Measurements from ENCODE around the gene COLQ.
A peak's percentile ranks its signal among the peaks of the same experiment; 100 is the strongest.

Gene COLQ

DNA sequence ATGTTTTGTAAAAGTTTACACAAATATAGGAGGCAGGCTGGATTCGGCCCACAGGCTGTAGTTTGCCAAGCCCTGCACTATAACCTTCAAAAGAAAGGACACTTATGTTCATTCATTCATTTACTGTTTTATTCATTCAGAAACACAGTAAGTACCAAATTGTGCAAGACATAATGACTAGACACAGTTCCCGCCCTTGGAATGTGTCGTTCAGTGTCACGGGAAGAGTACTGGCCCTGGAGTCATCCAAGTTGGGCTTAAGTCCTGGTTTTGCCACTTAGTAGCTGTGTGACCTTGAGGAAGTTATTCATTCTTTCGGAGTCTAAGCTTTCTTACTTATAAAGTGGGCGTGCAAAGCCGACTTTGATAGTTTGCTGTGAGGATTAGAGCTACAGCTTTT, 22.0 kb downstream of the COLQ start:
- H2BK12ac ChIP-seq (ENCODE audit: low read length) = no peak overlapping the region
- peaks cover 8 to 17% of the 10 kb centered on the region in 2 donors for H3K4me1 ChIP-seq (ENCODE audit: control insufficient read depth in 2 of 2, insufficient read depth in 1 of 2, low read depth in 1 of 2, low read length in 2 of 2)
- H3K9me3 ChIP-seq (replicated peaks in 1 of 2; ENCODE audit: control insufficient read depth in 2 of 2, insufficient read depth in 1 of 2, low read depth in 1 of 2, low read length in 2 of 2) = no peaks in the 10 kb centered on the region
- H3K4me3 ChIP-seq (ENCODE audit: low read length in 2 of 2) = no peak overlapping the region
- no peak overlapping the region for H2BK120ac ChIP-seq (ENCODE audit: low read depth, low read length)
- WGBS, 2 donors (ENCODE audit: extremely low coverage in 2 of 2, insufficient read length in 2 of 2, insufficient replicate concordance in 1 of 2) = no CpG with 5 or more reads among the region's 7 CpGs
- H3K27ac ChIP-seq (replicated peaks; ENCODE audit: low read length) = no peak overlapping the region
- H4K91ac ChIP-seq (ENCODE audit: low read depth, low read length, poor library complexity) = no peak overlapping the region
- no peak overlapping the region for H3K18ac ChIP-seq (ENCODE audit: low read length)
- H2BK5ac ChIP-seq (ENCODE audit: low read length) = no peak overlapping the region
- no peak overlapping the region for H3K4ac ChIP-seq (ENCODE audit: low read length)
- H3K9ac ChIP-seq (ENCODE audit: low read depth, low read length, poor library complexity) = no peak overlapping the region
- H3K36me3 ChIP-seq (replicated peaks in 1 of 2; ENCODE audit: control insufficient read depth in 2 of 2, insufficient read depth in 2 of 2, low read length in 2 of 2) = no peaks in the 10 kb centered on the region
- H2AFZ ChIP-seq (ENCODE audit: low read length) = no peak overlapping the region
- H3K23ac ChIP-seq (ENCODE audit: low read depth, low read length, poor library complexity) = no peak overlapping the region
- no peak for DNase-seq (ENCODE audit: low spot score)
- no peak overlapping the region for H2BK15ac ChIP-seq (ENCODE audit: low read length)
- H2AK5ac ChIP-seq (ENCODE audit: low read depth, low read length) = no peak overlapping the region
- no peak overlapping the region for H3K14ac ChIP-seq (ENCODE audit: low read length)
- H3K27me3 ChIP-seq (ENCODE audit: control insufficient read depth in 3 of 3, insufficient read depth in 3 of 3, low read depth in 1 of 3, low read length in 3 of 3) = no peaks in the 10 kb centered on the region
- no peak overlapping the region for H4K8ac ChIP-seq (ENCODE audit: low read depth, low read length)
- H3K4me2 ChIP-seq (ENCODE audit: insufficient read depth, low read length, poor library complexity, severe bottlenecking) = no peak overlapping the region
- no peaks in the 10 kb centered on the region for H3K79me1 ChIP-seq (ENCODE audit: low read depth, low read length)

DNA sequence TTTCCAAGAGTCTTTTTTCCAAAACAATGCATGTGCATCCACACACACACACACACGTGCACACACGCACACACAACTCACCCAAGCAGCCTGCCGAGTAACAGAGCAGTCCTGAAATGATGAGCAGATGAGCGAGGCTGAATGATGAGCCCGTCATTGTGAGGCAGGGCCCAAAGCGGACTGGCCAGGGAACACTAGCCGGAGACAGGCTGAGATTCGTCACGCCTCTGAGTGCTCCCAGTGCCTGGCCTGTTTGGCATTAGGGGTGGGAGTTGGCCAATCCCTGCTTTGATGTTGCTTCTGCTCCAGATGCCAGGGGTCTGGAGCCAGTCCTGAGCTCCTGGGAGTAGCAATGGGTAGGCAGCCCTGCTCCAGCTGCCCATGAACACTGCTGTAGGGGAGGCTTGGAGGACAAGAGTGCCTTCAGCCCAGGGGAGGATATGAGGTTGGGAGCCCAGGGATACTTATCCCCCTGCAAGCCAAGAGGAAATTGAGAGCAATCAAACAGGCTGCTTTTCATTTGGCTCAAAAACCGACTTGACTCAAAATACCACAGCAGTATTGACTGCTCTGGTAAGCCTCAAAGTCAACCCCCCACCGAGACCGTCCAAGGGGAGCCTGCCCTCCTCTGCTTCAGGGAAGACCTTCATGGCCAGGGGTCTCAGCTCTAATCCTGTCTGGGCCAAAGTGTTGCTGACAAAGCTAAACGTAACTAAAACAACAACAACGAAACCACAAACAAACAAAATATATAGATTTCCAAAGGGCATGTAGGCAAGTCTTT, 22.9 kb downstream of the COLQ start:
- DNase-seq (ENCODE audit: low spot score) = no peak
- Histone ChIP-seq H3K9me3 (replicated peaks in 1 of 2; ENCODE audit: control insufficient read depth in 2 of 2, insufficient read depth in 1 of 2, low read depth in 1 of 2, low read length in 2 of 2) (no peaks in the 10 kb centered on the region), H2BK12ac (ENCODE audit: low read length) (no peak overlapping the region), H4K8ac (ENCODE audit: low read depth, low read length) (no peak overlapping the region), H3K27me3 (ENCODE audit: control insufficient read depth in 3 of 3, insufficient read depth in 3 of 3, low read depth in 1 of 3, low read length in 3 of 3) (no peaks in the 10 kb centered on the region), H3K4ac (ENCODE audit: low read length) (no peak overlapping the region), H3K79me1 (ENCODE audit: low read depth, low read length) (no peaks in the 10 kb centered on the region), H2BK120ac (ENCODE audit: low read depth, low read length) (no peak overlapping the region), H3K4me2 (ENCODE audit: insufficient read depth, low read length, poor library complexity, severe bottlenecking) (no peak overlapping the region), H2BK15ac (ENCODE audit: low read length) (no peak overlapping the region), H3K36me3 (replicated peaks in 1 of 2; ENCODE audit: control insufficient read depth in 2 of 2, insufficient read depth in 2 of 2, low read length in 2 of 2) (no peaks in the 10 kb centered on the region), H3K27ac (replicated peaks; ENCODE audit: low read length) (no peak overlapping the region), H3K14ac (ENCODE audit: low read length) (peak overlapping the region; percentile 9), H2AK5ac (ENCODE audit: low read depth, low read length) (no peak overlapping the region), H3K4me3 (ENCODE audit: low read length in 2 of 2) (no peak overlapping the region), H3K9ac (ENCODE audit: low read depth, low read length, poor library complexity) (peak overlapping the region; percentile 24), H3K4me1 (ENCODE audit: control insufficient read depth in 2 of 2, insufficient read depth in 1 of 2, low read depth in 1 of 2, low read length in 2 of 2) (peaks cover 8 to 17% of the 10 kb centered on the region in 2 donors), H4K91ac (ENCODE audit: low read depth, low read length, poor library complexity) (no peak overlapping the region), H2BK5ac (ENCODE audit: low read length) (no peak overlapping the region), H3K18ac (ENCODE audit: low read length) (peak overlapping the region; percentile 50), H2AFZ (ENCODE audit: low read length) (no peak overlapping the region), H3K23ac (ENCODE audit: low read depth, low read length, poor library complexity) (no peak overlapping the region)
- WGBS, 2 donors (ENCODE audit: extremely low coverage in 2 of 2, insufficient read length in 2 of 2, insufficient replicate concordance in 1 of 2) = no CpG with 5 or more reads among the region's 14 CpGs

DNA sequence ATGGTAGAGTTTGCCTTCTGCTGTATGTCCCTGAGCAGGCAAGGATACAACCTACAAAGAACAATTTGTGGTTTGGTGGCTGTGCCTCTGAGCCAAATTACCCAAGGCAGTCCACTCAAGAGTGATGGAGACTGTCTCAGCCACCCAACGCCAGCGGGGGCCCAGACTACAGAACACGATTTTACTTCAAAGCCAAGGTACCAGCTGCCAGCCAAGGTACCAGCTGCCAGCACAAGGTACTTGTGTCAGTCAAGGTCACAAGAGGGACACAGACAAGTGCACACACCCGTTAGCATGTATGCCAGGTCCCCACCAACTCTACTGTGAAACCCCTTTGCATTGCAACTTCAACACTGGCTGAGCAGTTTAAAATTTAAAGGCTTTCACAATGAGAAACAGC, 23.5 kb downstream of the COLQ start:
- no peak overlapping the region for H4K8ac ChIP-seq (ENCODE audit: low read depth, low read length)
- no peak overlapping the region for H3K9ac ChIP-seq (ENCODE audit: low read depth, low read length, poor library complexity)
- H2BK12ac ChIP-seq (ENCODE audit: low read length) = no peak overlapping the region
- no peak for DNase-seq (ENCODE audit: low spot score)
- H3K27ac ChIP-seq (replicated peaks; ENCODE audit: low read length) = no peak overlapping the region
- H3K4me3 ChIP-seq (ENCODE audit: low read length in 2 of 2) = no peak overlapping the region
- no peak overlapping the region for H2AK5ac ChIP-seq (ENCODE audit: low read depth, low read length)
- no peak overlapping the region for H2AFZ ChIP-seq (ENCODE audit: low read length)
- H3K36me3 ChIP-seq (replicated peaks in 1 of 2; ENCODE audit: control insufficient read depth in 2 of 2, insufficient read depth in 2 of 2, low read length in 2 of 2) = no peaks in the 10 kb centered on the region
- H3K79me1 ChIP-seq (ENCODE audit: low read depth, low read length) = no peaks in the 10 kb centered on the region
- WGBS, 2 donors (ENCODE audit: extremely low coverage in 2 of 2, insufficient read length in 2 of 2, insufficient replicate concordance in 1 of 2) = no CpG with 5 or more reads among the region's 4 CpGs
- H3K27me3 ChIP-seq (ENCODE audit: control insufficient read depth in 3 of 3, insufficient read depth in 3 of 3, low read depth in 1 of 3, low read length in 3 of 3) = no peaks in the 10 kb centered on the region
- H2BK120ac ChIP-seq (ENCODE audit: low read depth, low read length) = no peak overlapping the region
- peak overlapping the region; percentile 3 for H3K18ac ChIP-seq (ENCODE audit: low read length)
- no peak overlapping the region for H3K23ac ChIP-seq (ENCODE audit: low read depth, low read length, poor library complexity)
- no peak overlapping the region for H3K4ac ChIP-seq (ENCODE audit: low read length)
- H3K14ac ChIP-seq (ENCODE audit: low read length) = no peak overlapping the region
- no peak overlapping the region for H2BK5ac ChIP-seq (ENCODE audit: low read length)
- H4K91ac ChIP-seq (ENCODE audit: low read depth, low read length, poor library complexity) = no peak overlapping the region
- no peak overlapping the region for H2BK15ac ChIP-seq (ENCODE audit: low read length)
- peaks cover 11 to 17% of the 10 kb centered on the region in 2 donors for H3K4me1 ChIP-seq (ENCODE audit: control insufficient read depth in 2 of 2, insufficient read depth in 1 of 2, low read depth in 1 of 2, low read length in 2 of 2)
- no peak overlapping the region for H3K4me2 ChIP-seq (ENCODE audit: insufficient read depth, low read length, poor library complexity, severe bottlenecking)
- H3K9me3 ChIP-seq (replicated peaks in 1 of 2; ENCODE audit: control insufficient read depth in 2 of 2, insufficient read depth in 1 of 2, low read depth in 1 of 2, low read length in 2 of 2) = no peaks in the 10 kb centered on the region

DNA sequence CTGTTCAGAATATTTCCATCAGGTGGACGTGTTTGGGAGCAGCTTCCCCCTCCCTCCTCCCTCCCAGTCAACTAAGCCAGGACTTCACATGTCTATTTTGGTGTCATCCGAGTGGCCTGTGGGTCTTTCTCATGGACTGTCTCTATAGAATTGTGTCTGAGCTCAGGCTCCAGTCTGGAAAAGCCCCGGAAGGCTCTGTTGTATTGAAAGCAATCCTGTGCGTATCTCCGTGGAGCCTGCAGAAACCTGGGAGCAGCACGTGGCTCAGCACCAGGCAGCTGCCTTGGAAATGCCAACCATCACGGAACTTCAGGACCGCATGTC, 25.2 kb downstream of the COLQ start:
- DNase-seq (ENCODE audit: low spot score) = no peak
- Histone ChIP-seq H2AK5ac (ENCODE audit: low read depth, low read length) (no peak overlapping the region), H4K91ac (ENCODE audit: low read depth, low read length, poor library complexity) (no peak overlapping the region), H3K4ac (ENCODE audit: low read length) (no peak overlapping the region), H3K18ac (ENCODE audit: low read length) (no peak overlapping the region), H3K4me1 (ENCODE audit: control insufficient read depth in 2 of 2, insufficient read depth in 1 of 2, low read depth in 1 of 2, low read length in 2 of 2) (peaks cover 11 to 17% of the 10 kb centered on the region in 2 donors), H3K9me3 (replicated peaks in 1 of 2; ENCODE audit: control insufficient read depth in 2 of 2, insufficient read depth in 1 of 2, low read depth in 1 of 2, low read length in 2 of 2) (no peaks in the 10 kb centered on the region), H3K27ac (replicated peaks; ENCODE audit: low read length) (no peak overlapping the region), H4K8ac (ENCODE audit: low read depth, low read length) (no peak overlapping the region), H3K79me1 (ENCODE audit: low read depth, low read length) (no peaks in the 10 kb centered on the region), H2AFZ (ENCODE audit: low read length) (peak overlapping the region; percentile 34), H2BK15ac (ENCODE audit: low read length) (no peak overlapping the region), H2BK120ac (ENCODE audit: low read depth, low read length) (no peak overlapping the region), H3K4me2 (ENCODE audit: insufficient read depth, low read length, poor library complexity, severe bottlenecking) (no peak overlapping the region), H3K23ac (ENCODE audit: low read depth, low read length, poor library complexity) (no peak overlapping the region), H3K27me3 (ENCODE audit: control insufficient read depth in 3 of 3, insufficient read depth in 3 of 3, low read depth in 1 of 3, low read length in 3 of 3) (no peaks in the 10 kb centered on the region), H3K4me3 (ENCODE audit: low read length in 2 of 2) (no peak overlapping the region), H2BK12ac (ENCODE audit: low read length) (no peak overlapping the region), H3K14ac (ENCODE audit: low read length) (no peak overlapping the region), H2BK5ac (ENCODE audit: low read length) (no peak overlapping the region), H3K9ac (ENCODE audit: low read depth, low read length, poor library complexity) (no peak overlapping the region), H3K36me3 (replicated peaks in 1 of 2; ENCODE audit: control insufficient read depth in 2 of 2, insufficient read depth in 2 of 2, low read length in 2 of 2) (no peaks in the 10 kb centered on the region)
- WGBS, 2 donors (ENCODE audit: extremely low coverage in 2 of 2, insufficient read length in 2 of 2, insufficient replicate concordance in 1 of 2) = no CpG with 5 or more reads among the region's 8 CpGs
